NB4 (cell line): ENCODE data around the gene TRAF5.
"Not testable (repeated sequence)": the region's sequence is repeated elsewhere in the genome, so short reads cannot be mapped to it uniquely, and the experiment has no call there.

Source experiments
- MYC ChIP-seq: IDR thresholded peaks from 2 replicates; pipeline ENCODE4 v1.6.1; 2011; ENCODE audit warnings: low read depth, low read length
- TF ChIP-seq, protein P1 (sequence below): IDR thresholded peaks from one replicate; pipeline ENCODE4 v1.5.1; 2012; ENCODE audit warnings: low read depth, low read length

DNA sequence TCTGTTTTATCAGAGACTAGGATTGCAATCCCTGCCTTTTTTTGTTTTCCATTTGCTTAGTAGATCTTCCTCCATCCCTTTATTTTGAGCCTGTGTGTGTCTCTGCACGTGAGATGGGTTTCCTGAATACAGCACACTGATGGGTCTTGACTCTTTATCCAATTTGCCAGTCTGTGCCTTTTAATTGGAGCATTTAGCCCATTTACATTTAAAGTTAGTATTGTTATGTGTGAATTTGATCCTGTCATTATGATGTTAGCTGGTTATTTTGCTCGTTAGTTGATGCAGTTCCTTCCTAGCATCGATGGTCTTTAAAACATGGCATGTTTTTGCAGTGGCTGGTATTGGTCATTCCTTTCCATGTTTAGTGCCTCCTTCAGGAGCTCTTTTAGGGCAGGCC lies 79.5 kb downstream of the TRAF5 start:
- TF ChIP-seq, protein P1, sequence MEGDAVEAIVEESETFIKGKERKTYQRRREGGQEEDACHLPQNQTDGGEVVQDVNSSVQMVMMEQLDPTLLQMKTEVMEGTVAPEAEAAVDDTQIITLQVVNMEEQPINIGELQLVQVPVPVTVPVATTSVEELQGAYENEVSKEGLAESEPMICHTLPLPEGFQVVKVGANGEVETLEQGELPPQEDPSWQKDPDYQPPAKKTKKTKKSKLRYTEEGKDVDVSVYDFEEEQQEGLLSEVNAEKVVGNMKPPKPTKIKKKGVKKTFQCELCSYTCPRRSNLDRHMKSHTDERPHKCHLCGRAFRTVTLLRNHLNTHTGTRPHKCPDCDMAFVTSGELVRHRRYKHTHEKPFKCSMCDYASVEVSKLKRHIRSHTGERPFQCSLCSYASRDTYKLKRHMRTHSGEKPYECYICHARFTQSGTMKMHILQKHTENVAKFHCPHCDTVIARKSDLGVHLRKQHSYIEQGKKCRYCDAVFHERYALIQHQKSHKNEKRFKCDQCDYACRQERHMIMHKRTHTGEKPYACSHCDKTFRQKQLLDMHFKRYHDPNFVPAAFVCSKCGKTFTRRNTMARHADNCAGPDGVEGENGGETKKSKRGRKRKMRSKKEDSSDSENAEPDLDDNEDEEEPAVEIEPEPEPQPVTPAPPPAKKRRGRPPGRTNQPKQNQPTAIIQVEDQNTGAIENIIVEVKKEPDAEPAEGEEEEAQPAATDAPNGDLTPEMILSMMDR, result not testable (repeated sequence)
- TF ChIP-seq MYC, result not testable (repeated sequence)
